NAMALWA (cell line): ENCODE measurements around the gene KLF13.

Experiments
- DNase-seq: peaks from one replicate; pipeline ENCODE4 v3.0.0-alpha.2; 2015; ENCODE audit warnings: low spot score

The KLF13 gene

DNA sequence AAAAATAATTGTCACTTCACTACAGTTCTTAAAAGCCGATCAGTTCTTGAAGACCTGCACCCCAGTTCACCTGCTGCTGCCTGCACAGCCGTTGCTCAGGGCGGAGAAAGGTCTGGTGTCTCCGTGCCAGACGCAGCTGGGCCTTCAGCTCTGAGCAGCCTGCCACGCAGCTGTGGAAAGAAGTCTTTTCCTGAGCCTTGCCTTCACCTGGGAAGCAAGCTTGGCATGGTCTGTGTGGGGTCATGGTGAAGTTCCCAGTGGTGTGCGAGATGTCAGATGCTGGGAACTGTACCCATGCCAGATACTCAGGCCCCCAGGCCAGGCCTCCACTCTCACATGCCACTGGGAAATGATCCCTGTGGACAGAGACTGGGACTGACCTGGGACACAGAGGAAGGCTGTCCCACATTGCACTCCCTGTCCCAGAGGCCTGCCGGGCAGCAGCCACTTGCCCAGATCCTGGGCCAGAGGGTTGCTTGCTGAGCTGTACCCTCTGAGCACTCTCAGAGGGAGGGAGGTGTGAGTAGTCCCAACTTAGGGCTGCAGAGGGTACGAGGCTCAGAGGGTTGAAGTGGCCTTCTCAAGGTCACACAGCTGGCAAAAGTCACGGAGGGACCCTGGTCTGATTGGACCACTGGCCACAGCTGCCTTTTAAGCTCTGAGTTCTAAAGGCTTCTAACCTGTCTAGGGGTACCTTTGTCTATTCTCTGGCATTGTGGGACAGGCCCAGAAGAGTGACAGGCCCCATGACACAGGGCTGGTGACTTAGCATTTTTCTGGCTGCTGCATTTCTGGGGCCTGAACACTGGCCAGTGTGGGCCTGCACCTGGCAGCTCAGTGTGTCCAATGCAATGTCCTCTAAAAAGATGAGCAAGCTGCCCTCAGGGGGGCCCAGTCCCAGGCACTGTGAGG, 55.4 kb downstream of the KLF13 start:
- no peak for DNase-seq

GRCh38 chr15:31382713-31383045, 56.0 kb downstream of the KLF13 start:
- DNase-seq, result no peak

GRCh38 chr15:31383139-31383538, 56.5 kb downstream of the KLF13 start:
- no peak for DNase-seq

- no peak for DNase-seq
These were observed 57.9 kb downstream of the KLF13 start for GRCh38 chr15:31384568-31384967.

DNA sequence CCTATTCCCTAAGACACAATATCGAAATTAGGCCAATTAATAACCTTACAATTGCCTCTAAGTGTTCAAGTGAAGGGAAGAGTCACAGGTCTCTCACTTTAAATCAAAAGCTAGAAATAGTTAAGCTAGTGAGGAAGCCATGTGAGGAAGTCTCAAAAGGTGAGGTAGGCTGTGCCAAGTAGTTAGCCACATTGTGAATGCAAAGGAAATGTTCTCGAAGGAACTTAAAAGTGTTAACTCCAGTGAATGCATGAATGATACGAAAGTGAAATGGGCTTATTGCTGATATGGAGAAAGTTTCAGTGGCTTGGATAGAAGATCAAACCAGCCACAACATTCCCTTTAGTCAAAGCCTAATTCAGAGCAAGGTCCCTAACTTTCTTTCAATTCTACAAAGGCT, 59.1 kb downstream of the KLF13 start:
- DNase-seq, result no peak

- no peak for DNase-seq
These were observed 60.5 kb downstream of the KLF13 start for GRCh38 chr15:31387092-31387478.

GRCh38 chr15:31387479-31388118, 61.0 kb downstream of the KLF13 start:
- no peak for DNase-seq

DNA sequence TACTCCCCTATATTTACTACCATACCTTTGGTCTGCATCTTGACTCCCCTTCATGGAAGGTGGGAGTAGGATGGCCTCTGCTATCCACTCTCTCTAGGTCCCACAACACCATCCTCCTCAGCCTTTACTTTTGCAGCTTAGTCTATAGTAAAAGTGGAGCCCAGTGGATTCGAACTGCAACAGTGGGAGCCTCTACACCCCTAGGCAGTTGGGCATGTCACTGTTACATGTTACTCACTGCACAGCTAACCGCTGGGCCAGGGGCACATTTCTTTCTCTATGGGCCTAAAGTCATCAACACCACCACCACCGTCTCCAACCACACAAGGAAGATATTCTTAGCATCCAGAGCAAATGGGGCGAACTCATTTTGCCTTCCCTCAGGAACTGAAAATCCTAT, 62.9 kb downstream of the KLF13 start:
- no peak for DNase-seq

DNA sequence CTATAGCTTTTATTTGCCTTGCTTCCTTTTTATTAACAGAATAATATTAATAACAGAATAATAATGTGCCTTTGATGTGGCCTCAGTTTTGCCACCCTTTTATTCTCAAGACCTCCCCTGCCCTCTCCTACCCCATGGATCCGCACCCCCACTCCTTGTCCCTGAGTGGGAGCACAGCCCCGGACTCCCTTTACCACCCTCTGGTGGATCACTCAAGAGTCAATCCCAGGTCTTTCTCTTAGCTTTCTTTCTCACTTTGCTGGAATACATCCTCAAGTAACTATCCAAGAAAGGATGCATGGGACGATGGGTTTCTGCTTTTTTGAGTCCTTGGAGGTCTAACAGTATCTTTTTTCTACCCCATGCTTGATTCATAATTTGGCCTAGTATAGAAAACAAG, 63.4 kb downstream of the KLF13 start:
- no peak for DNase-seq

DNA sequence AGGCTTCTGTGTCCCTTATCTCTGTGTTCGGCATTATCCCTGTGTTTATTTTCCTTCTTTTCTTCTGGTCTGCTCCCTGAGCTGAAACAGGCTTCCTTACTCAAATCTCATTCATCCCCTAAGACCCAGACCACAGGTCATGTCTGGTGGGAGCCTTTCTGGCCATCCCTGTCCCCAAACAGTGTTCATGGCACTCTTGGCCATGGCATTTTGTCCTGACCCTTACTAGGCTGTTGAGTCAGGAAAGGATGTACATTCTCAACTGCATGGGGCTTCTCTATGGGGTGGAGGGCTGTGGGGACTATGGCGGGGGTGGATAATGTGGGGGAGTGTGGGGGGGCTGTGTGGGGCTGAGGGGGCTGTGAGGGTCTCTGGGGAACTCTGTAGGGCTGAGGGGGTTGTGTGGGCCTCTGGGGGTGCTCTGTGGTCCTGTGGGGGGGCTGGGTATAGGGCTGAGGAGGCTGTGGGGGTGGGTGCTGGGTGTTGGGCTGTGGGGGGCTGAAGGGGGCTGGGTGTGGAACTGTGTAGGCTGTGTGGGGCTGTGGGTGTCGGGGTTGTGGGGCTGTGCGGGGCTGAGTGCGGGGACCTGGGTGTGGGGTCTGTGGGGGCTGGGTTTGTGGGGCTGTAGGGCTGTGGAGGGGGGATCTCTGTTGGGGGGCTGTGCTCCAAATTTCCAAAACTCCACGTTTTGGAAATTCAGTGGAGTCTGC, 64.3 kb downstream of the KLF13 start:
- no peak for DNase-seq

GRCh38 chr15:31391687-31392671, 65.3 kb downstream of the KLF13 start:
- DNase-seq, result peak; percentile 76

GRCh38 chr15:31392761-31393401, 66.2 kb downstream of the KLF13 start:
- DNase-seq, result peak; percentile 28

- peak; percentile 37 for DNase-seq
These were observed 66.9 kb downstream of the KLF13 start for GRCh38 chr15:31393444-31394091.

- DNase-seq, result peak; percentile 69
These were observed 70.4 kb downstream of the KLF13 start for GRCh38 chr15:31396881-31397560.

DNA sequence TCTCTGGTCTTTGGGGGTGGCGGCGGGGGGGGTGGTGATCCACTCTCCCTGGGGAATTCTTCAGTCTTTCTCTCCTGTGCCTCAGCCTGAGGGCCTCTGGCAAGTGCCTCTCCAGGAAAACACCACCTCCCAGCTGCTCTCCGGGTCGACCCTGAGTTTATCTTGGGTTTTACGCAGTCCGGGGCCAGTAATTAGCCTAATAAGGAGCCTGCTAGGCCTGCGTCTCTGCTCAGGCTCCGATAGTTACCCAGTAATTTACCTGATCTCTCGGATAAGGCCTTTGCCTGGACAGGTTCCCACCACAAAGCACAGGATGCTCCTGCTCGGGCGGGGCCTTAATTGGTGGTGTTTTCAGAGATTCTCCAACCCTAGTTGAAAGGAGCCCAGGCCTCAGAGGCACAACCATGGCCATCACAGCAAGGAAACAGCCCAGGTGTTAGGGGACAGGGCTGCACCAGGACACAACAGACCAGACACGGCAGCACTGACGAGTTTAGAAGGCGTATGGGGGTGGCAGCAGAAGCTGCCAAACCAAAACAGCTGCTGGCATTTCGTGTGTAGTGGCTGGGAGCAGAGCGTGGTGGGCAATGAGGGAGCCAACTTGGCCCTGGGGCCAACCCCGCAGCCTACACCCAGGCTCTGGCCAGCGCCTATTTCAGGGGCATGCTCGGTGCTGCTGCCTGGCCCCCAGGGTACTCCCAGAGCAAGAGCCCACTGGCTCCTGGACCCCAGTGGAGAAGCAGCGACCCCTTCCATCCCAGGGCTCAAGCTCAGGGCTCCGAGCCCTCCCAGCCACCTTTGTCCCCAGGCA, 71.4 kb downstream of the KLF13 start:
- no peak for DNase-seq

- DNase-seq, result no peak
These were observed 72.2 kb downstream of the KLF13 start for GRCh38 chr15:31398677-31399301.

GRCh38 chr15:31399544-31400171, 73.0 kb downstream of the KLF13 start:
- DNase-seq, result no peak

GRCh38 chr15:31400222-31400927, 73.7 kb downstream of the KLF13 start:
- DNase-seq, result no peak
